Activated gamma-delta T cell treated with Interleukin-2 at 50 U/mL for 16 hours (primary cell): Measurements from ENCODE around the gene STIP1.

Experiments used
- DNase-seq: peaks from one replicate; pipeline ENCODE4 v3.0.0-alpha.2; 2020

Gene STIP1

DNA sequence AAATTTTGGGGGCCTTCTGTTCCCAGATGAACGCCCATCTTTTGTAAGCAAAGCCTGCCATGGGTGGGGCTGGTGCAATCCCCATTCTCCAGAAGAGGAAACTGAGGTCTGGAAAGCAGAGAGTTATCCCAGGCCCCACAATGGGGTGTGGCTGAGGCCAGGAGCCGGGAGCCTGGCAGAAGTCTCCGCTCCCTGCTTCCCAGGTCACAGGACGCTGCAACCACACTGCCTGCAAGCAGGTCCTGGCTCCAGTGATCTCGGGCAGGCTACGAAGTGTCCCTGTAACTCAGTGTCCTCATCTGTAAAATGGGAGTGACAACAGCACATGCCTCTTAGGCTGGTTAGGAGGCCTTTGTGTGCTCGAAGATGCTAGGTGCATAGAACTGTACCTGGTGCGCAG lies 67.1 kb downstream of the STIP1 start:
- no peak for DNase-seq

DNA sequence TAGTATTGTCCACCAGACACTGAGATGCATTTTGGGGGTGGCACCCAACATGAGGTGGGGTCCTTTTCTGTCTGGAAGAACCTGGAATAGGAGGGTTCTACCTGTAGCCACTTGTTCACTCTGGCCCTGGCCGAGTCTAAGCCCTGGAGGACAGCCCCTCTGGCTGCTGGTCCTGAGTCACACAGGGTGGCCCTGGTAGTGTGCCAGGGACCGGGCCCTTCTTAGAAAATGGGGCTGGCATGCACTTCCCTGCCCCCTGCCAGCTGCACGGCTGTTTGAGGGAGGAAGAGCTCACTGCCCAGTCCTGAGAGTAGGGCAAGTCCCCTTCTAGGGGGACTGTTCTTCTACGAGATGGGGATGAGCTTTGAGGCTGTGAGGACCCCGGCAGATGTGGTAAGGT lies 67.5 kb downstream of the STIP1 start:
- no peak for DNase-seq
